HUES48 (cell line): ENCODE results near the gene FAM237A.

Source experiments
- H3K27ac ChIP-seq: one replicate; pipeline ENCODE4 v1.7.0; 2013; ENCODE audit warnings: low read depth, low read length, inconsistent platforms
- H3K27me3 ChIP-seq: 2 replicates; pipeline ENCODE4 v1.6.1; 2013; ENCODE audit warnings: mild to moderate bottlenecking, low read length; ENCODE audit not compliant: control insufficient read depth, insufficient read depth
- H3K36me3 ChIP-seq: 2 replicates; pipeline ENCODE4 v1.6.1; 2013; ENCODE audit warnings: low read length; ENCODE audit not compliant: control insufficient read depth, insufficient read depth
- H3K4me1 ChIP-seq: 2 replicates; pipeline ENCODE4 v1.6.1; 2013; ENCODE audit warnings: mild to moderate bottlenecking, low read length; ENCODE audit not compliant: control insufficient read depth, insufficient read depth
- H3K4me3 ChIP-seq: 2 replicates; pipeline ENCODE4 v1.5.1; 2013; ENCODE audit warnings: mild to moderate bottlenecking, low read depth, low read length
- H3K9ac ChIP-seq: 2 replicates; pipeline ENCODE4 v1.6.1; 2013; ENCODE audit warnings: mild to moderate bottlenecking, low read depth, low read length, moderate library complexity
- H3K9me3 ChIP-seq: 2 replicates; pipeline ENCODE4 v1.6.1; 2013; ENCODE audit warnings: low read length; ENCODE audit not compliant: control insufficient read depth, insufficient read depth

Gene FAM237A

DNA sequence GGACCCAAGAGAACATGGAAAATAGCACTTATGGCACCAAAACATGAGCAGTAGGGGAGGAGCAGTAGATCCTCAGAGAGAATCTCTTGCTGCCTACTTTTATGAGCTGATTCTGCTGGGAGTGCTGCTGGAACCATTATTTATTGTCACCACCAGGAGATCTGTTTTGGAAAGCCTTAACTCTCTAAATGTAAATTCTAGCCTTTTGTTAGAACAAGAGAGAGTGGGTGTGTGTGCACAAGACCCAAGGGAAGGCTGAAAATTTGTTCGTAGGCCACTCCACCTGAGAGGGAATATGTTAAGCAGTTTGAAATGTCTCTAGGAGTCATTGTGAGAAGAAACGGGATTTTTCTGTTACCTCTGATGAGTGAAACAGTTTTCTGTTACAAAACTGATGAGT is 16.2 kb upstream of the FAM237A start:
- no peak overlapping the region for H3K9ac ChIP-seq
- H3K27ac ChIP-seq: no peak overlapping the region
- H3K27me3 ChIP-seq: no peaks in the 10 kb centered on the region
- H3K36me3 ChIP-seq: no peaks in the 10 kb centered on the region
- no peak overlapping the region for H3K4me3 ChIP-seq
- no peaks in the 10 kb centered on the region for H3K9me3 ChIP-seq
- peaks cover 4% of the 10 kb centered on the region; the same call in 1 of the 2 replicates for H3K4me1 ChIP-seq

DNA sequence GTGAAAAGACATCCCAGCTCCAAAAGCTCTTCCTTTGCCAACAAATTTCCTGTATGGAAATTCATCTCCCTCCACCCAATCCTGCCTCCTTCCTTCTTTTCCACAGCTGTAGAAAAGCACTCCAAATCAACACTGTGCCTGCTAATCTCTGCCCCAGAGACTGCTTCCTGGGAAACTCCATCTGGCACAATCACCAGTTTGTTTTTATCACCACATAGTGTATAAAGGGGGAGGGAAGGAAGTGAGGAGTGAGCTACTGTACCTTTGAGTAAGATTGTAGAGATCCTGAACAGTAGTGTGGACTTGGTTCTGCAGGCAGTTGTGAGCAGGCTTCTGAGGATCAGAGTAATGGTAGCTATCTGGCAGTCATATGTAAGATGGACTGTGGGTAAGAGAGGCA is 14.7 kb upstream of the FAM237A start:
- Histone ChIP-seq H3K4me3 (no peak overlapping the region), H3K9ac (no peak overlapping the region), H3K36me3 (no peaks in the 10 kb centered on the region), H3K27ac (no peak overlapping the region), H3K4me1 (peaks cover 4% of the 10 kb centered on the region; the same call in 1 of the 2 replicates), H3K9me3 (no peaks in the 10 kb centered on the region), H3K27me3 (no peaks in the 10 kb centered on the region)

DNA sequence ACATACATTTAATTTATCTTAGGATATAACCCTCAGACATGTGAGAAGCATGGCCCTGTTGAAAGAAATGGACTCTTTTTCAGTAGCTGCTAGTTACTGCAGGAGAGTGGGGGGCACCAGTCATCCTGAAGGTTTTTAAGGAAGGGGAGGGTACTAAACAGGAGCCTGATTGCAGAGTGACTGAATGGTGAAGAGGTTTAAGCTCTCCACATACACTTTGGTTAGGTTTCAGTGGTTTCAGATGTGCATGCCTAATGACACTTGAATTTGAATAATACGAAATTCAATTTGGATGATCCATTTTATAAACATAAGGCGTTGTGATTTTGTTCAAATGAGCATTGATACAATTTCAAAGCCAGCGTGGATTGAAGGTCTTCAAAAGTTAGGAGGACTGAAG is 10.9 kb upstream of the FAM237A start:
- H3K9ac ChIP-seq: no peak overlapping the region
- no peak overlapping the region for H3K27ac ChIP-seq
- no peaks in the 10 kb centered on the region; the same call in 1 of the 2 replicates for H3K4me1 ChIP-seq
- no peaks in the 10 kb centered on the region for H3K9me3 ChIP-seq
- H3K36me3 ChIP-seq: no peaks in the 10 kb centered on the region
- no peaks in the 10 kb centered on the region for H3K27me3 ChIP-seq
- H3K4me3 ChIP-seq: no peak overlapping the region

DNA sequence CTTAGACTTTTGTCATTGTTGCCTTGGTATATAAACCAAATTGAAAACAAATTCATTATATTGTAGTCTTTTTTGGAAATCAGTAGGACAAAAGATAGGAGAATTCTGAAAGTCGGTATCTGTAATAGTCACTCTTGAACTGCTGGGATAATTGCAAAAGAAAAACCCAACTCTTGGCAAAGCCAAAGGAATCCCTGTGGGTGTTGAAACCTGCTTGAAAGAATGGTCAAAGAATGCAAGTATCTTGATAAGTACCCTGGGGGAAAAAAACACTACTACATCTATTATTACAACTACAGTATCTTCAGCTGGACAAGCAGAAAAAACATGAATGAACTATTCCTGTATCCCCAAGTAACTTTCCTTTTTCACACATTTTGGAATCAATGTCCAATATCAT is 7.3 kb upstream of the FAM237A start:
- no peak overlapping the region for H3K4me3 ChIP-seq
- H3K4me1 ChIP-seq: no peaks in the 10 kb centered on the region
- H3K9me3 ChIP-seq: no peaks in the 10 kb centered on the region
- H3K27me3 ChIP-seq: peaks cover 19% of the 10 kb centered on the region
- no peaks in the 10 kb centered on the region for H3K36me3 ChIP-seq
- no peak overlapping the region for H3K9ac ChIP-seq
- no peak overlapping the region for H3K27ac ChIP-seq

DNA sequence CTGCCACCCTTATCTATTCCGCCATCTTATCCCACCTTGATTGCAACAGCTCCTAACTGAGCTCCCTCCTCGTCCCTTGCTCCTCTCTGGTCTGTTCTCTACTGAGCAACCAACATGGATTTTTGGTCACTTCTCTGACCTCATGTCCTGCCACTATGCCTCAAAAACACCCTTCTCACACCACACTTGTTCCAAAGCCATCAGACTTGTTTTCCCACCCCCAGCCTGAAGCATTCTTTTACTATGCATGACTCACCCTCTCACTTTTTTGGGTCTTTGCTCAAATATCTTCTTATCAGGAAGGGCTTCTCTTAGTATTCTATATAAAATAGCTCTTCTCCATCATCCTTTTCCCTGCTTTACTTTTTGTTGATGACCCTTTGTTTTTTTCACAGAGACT is 2.7 kb upstream of the FAM237A start:
- H3K4me3 ChIP-seq: no peak overlapping the region
- H3K9ac ChIP-seq: no peak overlapping the region
- H3K27ac ChIP-seq: no peak overlapping the region
- peaks cover 5% of the 10 kb centered on the region; the same call in 1 of the 2 replicates for H3K4me1 ChIP-seq
- no peaks in the 10 kb centered on the region for H3K9me3 ChIP-seq
- no peaks in the 10 kb centered on the region for H3K36me3 ChIP-seq
- peaks cover 66% of the 10 kb centered on the region for H3K27me3 ChIP-seq

DNA sequence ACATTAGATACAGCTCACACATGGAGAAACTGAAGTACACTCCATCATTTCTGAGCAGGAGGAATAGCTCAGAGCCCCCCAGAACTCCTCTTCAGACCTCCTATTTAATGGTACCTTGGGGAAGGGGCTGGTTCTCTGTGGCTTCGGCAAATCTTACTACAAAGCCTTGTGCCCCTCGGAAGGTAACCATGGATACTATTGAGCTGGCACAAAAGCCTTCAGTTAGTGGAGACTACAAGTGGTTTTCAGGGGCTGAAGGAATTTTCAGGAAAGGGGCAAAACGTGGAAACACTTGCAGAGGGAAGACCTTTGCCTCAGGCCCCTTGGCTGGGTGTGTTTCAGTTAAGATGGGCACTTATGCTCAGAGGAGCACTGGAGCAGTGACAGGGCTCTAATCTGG is 1.1 kb upstream of the FAM237A start:
- peaks cover 67% of the 10 kb centered on the region for H3K27me3 ChIP-seq
- H3K36me3 ChIP-seq: no peaks in the 10 kb centered on the region
- H3K27ac ChIP-seq: no peak overlapping the region
- peaks cover 5% of the 10 kb centered on the region; the same call in 1 of the 2 replicates for H3K4me1 ChIP-seq
- H3K4me3 ChIP-seq: no peak overlapping the region
- no peaks in the 10 kb centered on the region for H3K9me3 ChIP-seq
- H3K9ac ChIP-seq: no peak overlapping the region

DNA sequence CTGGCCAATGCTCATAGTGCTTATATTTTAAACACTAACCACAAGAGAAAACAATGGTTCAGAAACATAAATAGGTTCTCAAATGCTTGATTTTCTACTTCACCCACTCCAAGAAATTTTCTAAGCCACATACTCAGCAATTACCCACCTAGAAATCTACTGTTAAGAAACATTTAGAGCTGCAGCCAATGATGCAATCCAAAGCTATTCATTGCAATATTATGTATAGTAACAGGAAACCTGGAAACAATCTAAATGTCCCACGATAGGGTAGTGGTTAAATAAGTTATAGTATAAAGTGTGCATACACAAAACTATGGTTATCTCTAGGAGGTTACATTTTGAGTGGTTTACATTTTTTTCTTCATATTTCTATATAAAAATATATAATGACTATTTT is 5.7 kb downstream of the FAM237A start:
- Histone ChIP-seq H3K27ac (no peak overlapping the region), H3K9me3 (no peaks in the 10 kb centered on the region), H3K27me3 (peaks cover 18% of the 10 kb centered on the region), H3K4me3 (no peak overlapping the region), H3K9ac (no peak overlapping the region), H3K36me3 (no peaks in the 10 kb centered on the region), H3K4me1 (no peaks in the 10 kb centered on the region)

DNA sequence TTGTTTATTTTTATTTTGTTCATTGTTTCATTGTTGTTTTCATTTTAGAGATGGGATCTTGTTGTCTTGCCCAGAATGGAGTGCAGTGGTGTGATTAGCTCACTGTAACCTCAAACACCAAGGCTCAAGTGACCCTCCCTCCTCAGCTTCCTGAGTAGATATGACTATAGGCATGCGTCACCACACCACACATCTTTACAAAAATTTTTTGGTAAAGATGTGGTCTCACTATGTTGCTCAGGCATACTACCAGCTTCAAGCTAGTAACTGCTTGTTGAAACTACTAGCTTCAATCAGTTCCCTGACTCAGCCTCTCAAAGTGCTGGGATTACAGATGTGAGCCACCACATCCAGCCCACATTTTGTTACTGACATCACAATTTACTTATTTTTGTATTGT is 14.8 kb downstream of the FAM237A start:
- H3K27ac ChIP-seq: no peak overlapping the region
- H3K4me3 ChIP-seq: no peak overlapping the region
- H3K27me3 ChIP-seq: no peaks in the 10 kb centered on the region
- H3K9ac ChIP-seq: no peak overlapping the region
- H3K36me3 ChIP-seq: no peaks in the 10 kb centered on the region
- H3K4me1 ChIP-seq: no peaks in the 10 kb centered on the region
- H3K9me3 ChIP-seq: no peaks in the 10 kb centered on the region

DNA sequence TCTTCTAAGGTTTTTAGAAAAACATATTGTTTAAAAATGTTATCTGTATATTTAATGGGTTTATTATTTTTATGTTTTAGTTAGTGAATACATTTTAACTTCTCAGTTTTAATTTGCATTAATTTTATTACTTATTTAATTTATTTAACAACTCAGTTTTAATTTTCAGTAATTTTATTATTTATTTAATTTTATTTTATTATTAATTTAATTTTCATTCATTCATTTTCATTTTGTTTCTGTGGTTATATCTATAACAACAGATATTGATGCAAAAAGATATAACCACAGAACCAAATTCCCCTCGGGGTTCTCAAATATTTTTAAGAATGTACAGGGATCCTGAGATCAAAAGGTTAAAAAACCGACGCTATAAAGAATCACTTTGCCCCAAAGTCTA is 23.0 kb downstream of the FAM237A start:
- Histone ChIP-seq H3K9ac (no peak overlapping the region), H3K9me3 (no peaks in the 10 kb centered on the region), H3K27me3 (no peaks in the 10 kb centered on the region)

DNA sequence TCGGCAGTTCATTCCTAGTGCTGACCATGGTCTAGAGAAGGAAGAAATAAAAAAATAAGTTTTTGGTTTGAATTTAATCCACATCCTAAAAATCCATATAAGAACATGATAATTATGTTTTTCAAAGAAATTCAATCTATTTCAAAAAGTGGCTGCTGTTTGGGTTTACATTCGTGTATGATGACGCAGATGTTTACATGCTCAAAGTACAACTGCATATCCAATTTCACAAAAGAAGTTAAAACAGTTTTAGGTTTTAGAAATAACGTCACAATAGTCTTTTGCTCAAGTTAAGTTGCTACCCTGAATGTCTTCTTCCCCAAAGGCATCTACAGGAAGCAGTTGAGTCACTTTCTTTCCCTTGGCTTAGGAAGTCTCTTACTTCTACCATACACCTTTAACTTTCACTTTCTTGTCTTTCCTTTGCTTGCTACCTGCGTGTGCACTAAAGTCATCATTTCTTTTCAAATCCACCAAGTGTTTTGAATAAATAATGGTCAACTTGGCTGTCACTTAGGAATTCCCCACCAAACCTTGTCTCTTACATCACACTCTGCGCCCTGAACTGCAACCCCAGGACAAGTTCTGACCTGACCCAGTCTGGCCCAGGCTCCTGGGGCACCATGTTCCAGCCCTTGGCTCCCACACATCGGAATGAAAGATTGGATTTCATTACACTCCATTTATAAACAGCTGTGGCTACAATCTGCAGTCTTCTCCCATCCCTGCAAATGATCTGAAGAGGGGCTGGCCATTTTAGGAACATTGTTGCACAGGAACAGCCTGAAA is 28.4 kb downstream of the FAM237A start:
- H3K9ac ChIP-seq: no peak overlapping the region
- H3K4me1 ChIP-seq: no peaks in the 10 kb centered on the region
- H3K4me3 ChIP-seq: no peak overlapping the region
- H3K27me3 ChIP-seq: no peaks in the 10 kb centered on the region
- no peaks in the 10 kb centered on the region for H3K9me3 ChIP-seq
- H3K36me3 ChIP-seq: no peaks in the 10 kb centered on the region
- H3K27ac ChIP-seq: no peak overlapping the region

More for the DNA sequence above, 23.0 kb downstream of the FAM237A start:
- Histone ChIP-seq H3K36me3 (no peaks in the 10 kb centered on the region), H3K4me3 (no peak overlapping the region), H3K4me1 (no peaks in the 10 kb centered on the region), H3K27ac (no peak overlapping the region)

DNA sequence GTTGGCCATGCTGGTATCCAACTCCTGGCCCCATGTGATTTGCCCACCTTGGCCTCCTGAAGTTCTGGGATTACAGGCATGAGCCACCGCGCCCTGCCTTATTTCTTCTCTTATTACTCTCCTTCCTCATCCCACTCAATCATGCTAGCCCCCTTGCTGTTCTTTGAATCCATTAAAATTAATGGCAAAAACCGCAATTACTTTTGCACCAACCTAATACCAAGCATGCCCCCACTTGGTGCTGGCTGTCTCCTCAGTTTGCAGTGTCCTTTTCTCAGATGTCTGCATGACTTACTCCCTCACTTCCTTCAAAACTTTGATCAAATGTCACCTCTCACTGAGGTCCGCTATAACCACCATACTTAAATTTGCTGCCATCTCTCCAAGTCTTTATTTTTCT is 41.3 kb downstream of the FAM237A start:
- no peak overlapping the region for H3K27ac ChIP-seq
- no peaks in the 10 kb centered on the region for H3K9me3 ChIP-seq
- H3K9ac ChIP-seq: no peak overlapping the region
- no peaks in the 10 kb centered on the region for H3K36me3 ChIP-seq
- H3K4me1 ChIP-seq: no peaks in the 10 kb centered on the region
- no peak overlapping the region for H3K4me3 ChIP-seq
- no peaks in the 10 kb centered on the region for H3K27me3 ChIP-seq
